Hepatic stellate cell (primary cell): ENCODE measurements around the gene ACSL1.

Source experiments
- DNase-seq: peaks from one replicate; pipeline ENCODE4 v3.0.0; 2011; ENCODE audit warnings: low spot score

The ACSL1 gene

DNA sequence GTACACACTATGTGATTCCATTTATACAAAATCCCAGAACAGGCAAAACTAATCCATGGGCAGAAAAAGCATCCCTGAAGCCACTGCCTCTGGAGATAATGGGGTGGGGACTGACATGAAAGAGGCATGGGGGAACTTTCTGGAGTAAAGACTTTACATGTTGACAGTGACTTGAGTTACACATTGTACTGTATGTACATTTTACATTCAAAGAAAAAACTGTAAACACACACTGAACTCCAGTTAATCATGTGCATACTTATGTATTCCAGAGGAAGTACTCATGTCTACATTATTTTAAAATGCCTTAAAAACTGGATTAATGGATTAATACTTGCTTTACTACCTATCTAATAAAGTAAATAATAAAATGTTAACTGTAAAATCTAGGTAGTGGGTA lies 113.4 kb downstream of the ACSL1 start:
- no peak for DNase-seq

DNA sequence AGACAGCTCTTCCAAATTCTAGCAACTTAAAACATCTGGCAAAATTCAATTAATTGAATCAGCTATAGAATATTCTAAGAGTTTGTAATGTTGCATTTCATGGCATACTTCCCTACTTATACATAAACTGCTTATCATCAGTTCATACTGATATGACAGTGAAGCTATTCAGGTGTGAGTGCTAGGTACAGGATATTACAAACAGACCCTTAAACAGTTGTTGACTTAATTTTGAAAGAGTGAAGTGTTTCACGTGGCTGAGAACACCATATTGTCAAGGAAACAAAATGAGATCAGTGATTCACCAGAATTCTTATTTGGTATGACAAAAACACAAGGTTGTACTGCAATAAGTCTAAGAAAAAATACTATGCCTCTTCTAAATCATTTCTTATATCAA lies 119.3 kb downstream of the ACSL1 start:
- no peak for DNase-seq

DNA sequence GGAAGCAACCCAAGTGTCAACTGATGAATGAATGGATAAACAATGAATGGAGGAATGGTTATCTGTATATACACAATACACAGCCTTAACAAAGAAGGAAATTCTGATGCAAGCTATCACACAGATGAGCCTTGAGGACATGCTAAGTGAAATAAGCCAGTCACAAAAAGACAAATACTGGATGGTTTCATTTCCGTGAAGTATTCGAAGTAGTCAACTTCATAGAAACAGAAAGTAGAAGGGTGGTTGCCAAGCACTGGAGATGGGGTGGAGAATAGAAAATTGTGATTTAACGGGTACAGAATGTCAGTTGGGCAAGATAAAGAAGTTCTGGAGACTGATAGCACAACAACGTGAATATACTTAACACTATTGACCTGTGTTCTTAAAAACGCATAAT lies 120.1 kb downstream of the ACSL1 start:
- no peak for DNase-seq
